Measurements from ENCODE around the gene ADCY1. TPM values are rescaled to one million over a fixed set of nuclear protein-coding genes. Genes with fewer than 3 reads are reported as not detected.
A peak's percentile ranks its signal among the peaks of the same experiment; 100 is the strongest.

ADCY1 gene
- total RNA-seq, 1 donor from 2014 or later: 0.40 TPM

DNA sequence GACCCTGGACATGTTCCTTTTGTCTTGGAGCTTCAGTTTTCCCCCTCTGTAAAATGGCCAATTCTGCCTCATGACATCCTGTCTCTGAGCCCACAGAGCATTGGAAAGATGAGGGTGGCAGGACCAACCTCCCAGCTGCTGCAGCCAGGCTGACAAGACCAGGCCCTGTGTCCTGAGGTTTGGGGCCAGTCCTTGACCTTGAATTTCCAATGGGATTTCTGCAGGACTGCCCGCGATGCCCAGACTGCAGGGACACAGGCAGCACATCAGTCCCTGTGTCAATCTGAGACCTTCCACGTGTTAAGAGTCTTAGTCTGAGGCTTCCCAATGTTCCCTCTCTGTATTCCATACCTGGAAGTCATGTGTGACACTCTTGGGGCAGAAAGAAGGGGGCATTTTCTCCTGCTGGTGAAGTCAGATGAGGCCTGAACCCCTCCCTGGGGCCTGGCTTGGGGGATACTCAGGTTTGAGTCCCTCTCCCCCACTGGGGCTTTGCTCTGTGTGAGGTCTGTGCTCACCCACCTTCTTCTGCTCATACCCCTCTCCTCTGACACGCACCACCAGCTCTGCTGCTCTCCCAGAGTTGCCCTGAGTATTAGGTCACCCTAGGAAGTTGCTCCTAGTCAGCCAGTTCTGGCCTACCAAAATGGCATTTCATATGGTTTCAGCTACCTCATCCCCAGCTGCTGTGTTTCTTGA lies 79.2 kb downstream of the ADCY1 start:
- no peak for ATAC-seq

- no peak for ATAC-seq
These were observed 80.2 kb downstream of the ADCY1 start for GRCh38 chr7:45654341-45654740.

DNA sequence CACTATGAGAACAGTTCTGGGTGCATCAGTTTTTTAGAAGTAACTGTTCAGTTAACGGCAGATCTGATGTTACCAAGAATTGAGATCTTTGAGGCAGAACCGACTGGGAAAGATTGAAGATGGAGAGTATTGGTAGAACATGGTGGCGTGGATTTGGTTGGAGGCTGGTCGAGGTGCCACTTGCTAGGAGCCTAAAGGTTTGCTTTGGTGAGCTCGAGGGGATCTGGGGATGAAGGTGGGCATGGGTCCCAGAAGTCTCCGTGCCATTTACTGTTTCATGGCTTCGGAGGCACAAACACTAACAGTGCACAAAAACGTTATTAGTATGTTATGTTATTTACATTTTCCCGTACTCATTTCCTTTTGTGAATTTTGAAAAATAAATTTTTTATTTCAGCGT lies 81.4 kb downstream of the ADCY1 start:
- ATAC-seq: no peak

GRCh38 chr7:45656431-45656830 lies 82.3 kb downstream of the ADCY1 start:
- no peak for ATAC-seq

DNA sequence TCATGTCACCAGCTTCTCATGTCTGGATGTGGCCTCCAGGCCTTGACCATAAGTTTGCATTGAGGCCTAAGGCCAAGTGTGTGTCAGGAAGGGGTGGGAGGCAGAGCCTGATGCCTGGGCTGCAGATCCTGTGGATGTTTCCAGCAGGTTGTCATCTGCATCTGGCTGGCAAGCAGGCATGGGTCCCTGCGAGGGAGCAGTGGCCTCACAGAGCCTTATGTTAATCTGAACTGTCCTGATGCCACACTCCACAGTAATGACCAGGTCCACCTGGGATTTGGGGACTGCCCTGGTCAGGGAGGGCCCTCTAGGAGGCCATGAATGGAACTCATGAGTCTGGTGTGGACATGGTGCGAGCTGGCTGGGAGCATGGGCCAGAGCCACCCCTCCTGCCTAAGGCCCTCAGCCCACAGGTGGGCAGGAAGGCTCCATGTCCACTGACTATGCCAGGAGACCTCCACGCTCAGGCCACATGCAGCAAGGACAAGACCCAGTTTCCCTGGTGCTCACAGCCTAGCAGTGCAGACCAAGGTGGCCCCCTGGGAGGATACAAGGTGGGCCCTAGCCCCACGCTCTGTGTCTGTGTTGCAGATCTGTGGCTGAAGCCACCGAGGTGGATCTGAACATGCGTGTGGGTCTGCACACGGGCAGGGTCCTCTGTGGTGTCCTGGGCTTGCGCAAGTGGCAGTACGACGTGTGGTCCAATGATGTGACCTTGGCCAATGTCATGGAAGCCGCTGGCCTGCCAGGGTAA lies 83.1 kb downstream of the ADCY1 start:
- ATAC-seq: peak; percentile 19

DNA sequence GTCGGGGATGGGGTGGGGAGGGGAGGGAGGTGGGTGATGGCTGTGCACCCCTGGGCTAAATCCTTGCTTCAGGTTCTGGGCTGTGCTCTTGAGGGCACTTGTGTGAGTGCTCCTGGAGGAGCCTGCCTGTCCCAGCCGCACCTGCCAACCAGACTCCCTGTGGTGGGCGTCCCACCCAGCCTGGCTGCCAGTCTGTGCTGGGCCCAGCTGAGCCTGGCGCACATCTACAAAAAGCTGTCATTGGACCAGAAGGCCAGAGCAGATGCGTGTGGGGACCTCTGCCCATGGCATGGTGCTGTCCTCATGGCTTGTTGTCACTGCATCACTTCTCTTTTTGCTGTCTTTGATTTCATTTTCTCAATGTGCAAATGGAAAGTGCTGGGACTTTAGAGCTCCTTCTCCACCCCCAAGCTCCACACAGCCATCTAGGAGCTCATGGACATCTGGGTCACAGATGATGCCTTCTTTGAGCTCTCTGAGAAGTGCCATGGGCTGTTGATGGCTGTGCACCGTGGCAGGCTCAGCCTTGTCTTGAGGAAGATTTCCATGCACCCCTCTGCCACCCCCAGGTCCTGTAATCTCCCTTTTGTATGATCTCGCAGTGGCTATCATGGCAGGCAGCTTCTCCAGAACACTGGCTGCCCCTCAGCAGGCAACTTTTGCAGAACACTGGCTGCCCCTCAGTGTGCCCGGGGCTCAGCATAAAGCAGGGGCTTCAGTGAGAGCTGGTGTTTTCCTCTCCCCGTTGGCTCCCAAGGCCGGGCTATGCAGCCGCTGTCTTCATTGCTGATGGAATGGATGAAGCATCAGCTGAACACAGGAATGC lies 83.9 kb downstream of the ADCY1 start:
- no peak for ATAC-seq

DNA sequence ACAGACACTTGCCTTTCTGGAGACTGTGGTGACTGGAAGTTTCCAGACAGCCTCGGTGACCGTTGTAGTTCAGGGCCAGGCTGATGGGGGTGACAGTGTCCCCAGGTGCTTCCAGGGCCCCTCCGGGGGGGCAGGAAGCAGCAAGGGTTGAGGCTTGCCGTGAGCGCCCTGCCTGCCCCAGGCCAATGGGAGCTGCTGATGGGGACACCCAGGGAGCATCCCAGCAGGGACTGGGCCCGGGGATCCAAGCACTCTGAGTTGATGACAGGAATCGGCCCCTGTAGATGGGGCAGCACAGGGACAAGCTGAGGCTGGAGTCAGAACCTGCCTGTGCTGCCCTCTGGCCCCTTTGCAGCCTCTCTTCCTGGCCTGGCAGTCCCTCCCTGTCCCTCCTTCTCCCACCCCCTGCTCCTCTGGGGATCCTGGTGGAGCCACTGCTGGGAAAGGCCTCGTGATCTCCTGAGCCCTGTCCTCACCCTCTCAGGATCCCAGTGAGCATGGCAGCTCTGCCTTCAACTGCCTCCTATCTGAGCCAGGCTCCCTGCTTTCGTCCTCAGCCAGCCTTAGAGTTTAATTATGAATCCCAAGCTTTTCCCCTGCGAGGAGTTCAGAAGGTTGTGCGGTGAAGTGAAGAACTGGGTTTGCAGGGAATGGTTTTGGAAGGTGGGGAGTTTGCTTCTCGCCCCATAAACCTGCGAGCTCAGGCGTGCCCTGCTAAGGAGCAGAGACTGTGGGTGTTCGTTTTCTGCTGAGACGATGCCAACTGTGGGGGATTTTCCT lies 84.7 kb downstream of the ADCY1 start:
- no peak for ATAC-seq

- ATAC-seq: no peak
These were observed 85.5 kb downstream of the ADCY1 start for GRCh38 chr7:45659496-45660139.

- ATAC-seq: no peak
These were observed 86.2 kb downstream of the ADCY1 start for GRCh38 chr7:45660201-45660900.

DNA sequence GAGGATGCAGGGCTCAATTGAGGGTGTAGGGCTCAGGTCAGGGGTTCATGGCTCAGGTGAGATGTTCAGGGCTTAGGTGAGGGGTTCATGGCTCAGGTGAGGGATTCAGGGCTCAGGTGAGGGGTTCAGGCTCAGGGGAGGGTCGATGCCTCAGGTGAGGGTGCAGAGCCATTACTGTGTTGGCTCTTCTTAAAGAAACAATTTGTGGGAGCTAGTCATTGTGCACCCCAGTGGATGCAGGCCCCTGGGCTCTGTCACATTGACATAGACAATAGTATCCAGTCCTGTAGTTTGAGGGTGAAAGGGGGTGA lies 86.7 kb downstream of the ADCY1 start:
- ATAC-seq: no peak

- no peak for ATAC-seq
These were observed 87.3 kb downstream of the ADCY1 start for GRCh38 chr7:45661302-45661995.

- ATAC-seq: no peak
These were observed 87.8 kb downstream of the ADCY1 start for GRCh38 chr7:45662018-45662417.

- ATAC-seq: no peak
These were observed 88.5 kb downstream of the ADCY1 start for GRCh38 chr7:45662540-45663166.

DNA sequence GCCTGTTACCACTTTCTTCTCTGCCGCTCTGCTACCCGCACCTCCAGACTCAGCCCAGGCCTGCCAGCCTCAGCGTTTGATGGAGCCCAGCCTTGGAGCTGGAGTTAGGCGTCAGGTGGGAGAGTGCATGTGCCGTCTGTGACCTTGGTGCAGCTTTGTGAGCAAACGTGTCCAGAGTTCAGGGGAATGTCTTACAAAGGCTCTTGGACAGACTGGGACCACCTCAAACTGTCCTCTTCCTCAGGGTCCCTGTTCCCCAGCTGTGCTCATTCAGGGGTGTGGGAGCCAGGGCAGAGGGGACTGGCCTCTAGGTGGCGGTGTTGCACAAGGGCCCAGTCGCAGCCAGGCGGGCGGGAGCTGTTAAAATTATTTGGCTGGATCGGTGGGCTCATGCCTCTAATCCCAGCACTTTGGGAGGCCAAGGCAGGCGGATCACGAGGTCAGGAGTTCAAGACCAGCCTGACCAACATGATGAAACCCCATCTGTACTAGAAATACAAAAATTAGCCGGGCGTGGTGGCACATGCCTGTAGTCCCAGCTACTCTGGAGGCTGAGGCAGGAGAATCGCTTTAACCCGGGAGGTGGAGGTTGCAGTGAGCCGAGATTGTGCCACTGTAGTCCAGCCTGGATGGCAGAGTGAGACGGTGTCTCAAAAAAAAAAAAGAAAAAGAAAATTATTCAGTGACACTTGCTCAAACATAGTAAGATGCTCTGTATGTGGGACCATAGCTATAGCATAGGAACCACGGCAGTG lies 89.2 kb downstream of the ADCY1 start:
- ATAC-seq: peak; percentile 52

- no peak for ATAC-seq
These were observed 89.9 kb downstream of the ADCY1 start for GRCh38 chr7:45663965-45664633.

DNA sequence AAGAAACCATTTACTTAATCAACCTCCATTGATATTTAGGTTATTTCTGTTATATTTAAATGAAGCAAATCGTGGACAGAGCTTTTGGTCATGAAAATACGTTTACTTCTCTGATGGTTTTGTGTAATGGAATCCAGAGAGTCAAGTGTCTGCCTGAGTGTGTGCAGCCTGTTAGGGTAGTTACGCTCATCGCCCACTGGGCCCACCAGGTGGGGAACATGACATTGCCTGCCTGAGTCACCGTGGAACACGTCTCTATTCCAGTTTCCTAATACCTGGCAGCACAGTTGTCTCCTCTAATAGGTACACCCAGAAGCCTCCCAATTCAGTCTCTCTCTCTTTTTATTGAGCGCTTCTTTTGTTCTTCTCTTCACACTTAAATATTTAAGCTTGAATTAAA lies 91.0 kb downstream of the ADCY1 start:
- no peak for ATAC-seq

DNA sequence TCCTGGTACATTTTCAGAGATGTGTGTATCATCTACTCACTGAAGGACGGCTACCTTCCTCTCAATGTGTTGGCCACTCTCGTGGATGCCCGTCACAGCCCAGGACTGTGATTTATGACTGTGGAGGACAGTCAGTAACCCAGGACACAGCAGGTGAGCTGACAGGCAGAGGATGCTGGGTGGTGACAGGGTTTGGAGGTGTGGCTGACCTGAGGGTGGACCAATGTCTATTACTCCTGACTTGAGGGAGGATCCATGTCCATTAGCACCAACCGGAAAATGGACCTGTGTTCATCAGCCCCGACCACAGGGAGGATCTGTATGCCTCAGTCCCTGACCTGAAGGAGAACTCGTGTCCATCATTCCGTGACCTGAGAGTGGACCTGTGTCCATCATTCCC lies 96.1 kb downstream of the ADCY1 start:
- no peak for ATAC-seq

- ATAC-seq: no peak
These were observed 96.5 kb downstream of the ADCY1 start for GRCh38 chr7:45670717-45671116.

- no peak for ATAC-seq
These were observed 103.2 kb downstream of the ADCY1 start for GRCh38 chr7:45677311-45677900.

All from esophagus mucosa (tissue), 1 donor.